EL (cell line): Measurements from ENCODE around the gene NFKB2.

Experiments used
- DNase-seq: peaks from one replicate; pipeline ENCODE4 v3.0.0-alpha.2; 2016

NFKB2 gene

GRCh38 chr10:102395400-102396316 is at the start of gene NFKB2:
TSS of gene NFKB2 (plus strand) at chr10:102395705. CDS start at chr10:102395960, 255 bp downstream.
- peak; percentile 91 for DNase-seq

- peak; percentile 37 for DNase-seq
Measured at GRCh38 chr10:102347236-102347828, 48.2 kb upstream of the NFKB2 start.

GRCh38 chr10:102352066-102352715 is 43.3 kb upstream of the NFKB2 start:
- DNase-seq = peak; percentile 65

- no peak for DNase-seq
Measured at GRCh38 chr10:102354451-102354850, 41.1 kb upstream of the NFKB2 start.

- no peak for DNase-seq
Measured at GRCh38 chr10:102358712-102359382, 36.7 kb upstream of the NFKB2 start.

- DNase-seq = peak; percentile 66
Measured at GRCh38 chr10:102367441-102367840, 28.1 kb upstream of the NFKB2 start.

- peak; percentile 66 for DNase-seq
Measured at GRCh38 chr10:102368077-102368476, 27.4 kb upstream of the NFKB2 start.

- no peak for DNase-seq
Measured at GRCh38 chr10:102371295-102371694, 24.2 kb upstream of the NFKB2 start.

GRCh38 chr10:102375250-102375649 is 20.3 kb upstream of the NFKB2 start:
- no peak for DNase-seq

GRCh38 chr10:102375867-102376266 is 19.6 kb upstream of the NFKB2 start:
- DNase-seq = no peak

- DNase-seq = no peak
Measured at GRCh38 chr10:102376901-102377300, 18.6 kb upstream of the NFKB2 start.

- no peak for DNase-seq
Measured at GRCh38 chr10:102379383-102379782, 16.1 kb upstream of the NFKB2 start.

- no peak for DNase-seq
Measured at GRCh38 chr10:102381983-102382382, 13.5 kb upstream of the NFKB2 start.

- DNase-seq = no peak
Measured at GRCh38 chr10:102382871-102383270, 12.6 kb upstream of the NFKB2 start.

- DNase-seq = no peak
Measured at GRCh38 chr10:102384053-102384452, 11.5 kb upstream of the NFKB2 start.

GRCh38 chr10:102384606-102385429 is 10.7 kb upstream of the NFKB2 start:
- no peak for DNase-seq

- DNase-seq = no peak
Measured at GRCh38 chr10:102389894-102390293, 5.6 kb upstream of the NFKB2 start.

- no peak for DNase-seq
Measured at GRCh38 chr10:102392306-102392705, 3.2 kb upstream of the NFKB2 start.

- no peak for DNase-seq
Measured at GRCh38 chr10:102393411-102394078, 2.0 kb upstream of the NFKB2 start.

GRCh38 chr10:102394079-102394800 is 1.3 kb upstream of the NFKB2 start:
- DNase-seq = peak; percentile 95
